GM21786 (cell line): Measurements from ENCODE around the gene PHF2.

Source experiments
- ATAC-seq: cut with Tn5 transposase; IDR thresholded peaks from one replicate; pipeline ENCODE4 v1.9.1; 2021; ENCODE audit not compliant: unreplicated experiment

Gene PHF2

DNA sequence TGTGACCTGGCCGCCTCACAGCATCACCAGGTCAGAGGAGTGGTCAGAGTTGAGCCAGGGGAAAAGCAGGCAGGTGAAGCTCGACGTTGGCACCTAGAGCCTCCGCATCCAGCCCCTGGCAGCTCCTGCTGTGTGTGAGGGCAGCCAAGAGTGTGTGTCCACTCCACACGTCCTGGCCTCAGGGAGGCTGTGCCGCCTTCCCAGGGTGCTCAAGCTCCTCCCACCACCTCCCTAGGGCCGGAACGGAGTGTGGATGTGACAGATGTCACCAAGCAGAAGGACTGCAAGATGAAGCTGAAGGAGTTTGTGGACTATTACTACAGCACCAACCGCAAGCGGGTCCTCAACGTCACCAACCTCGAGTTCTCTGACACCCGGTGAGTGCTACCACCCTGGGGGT lies 72.5 kb downstream of the PHF2 start:
- ATAC-seq = no peak

DNA sequence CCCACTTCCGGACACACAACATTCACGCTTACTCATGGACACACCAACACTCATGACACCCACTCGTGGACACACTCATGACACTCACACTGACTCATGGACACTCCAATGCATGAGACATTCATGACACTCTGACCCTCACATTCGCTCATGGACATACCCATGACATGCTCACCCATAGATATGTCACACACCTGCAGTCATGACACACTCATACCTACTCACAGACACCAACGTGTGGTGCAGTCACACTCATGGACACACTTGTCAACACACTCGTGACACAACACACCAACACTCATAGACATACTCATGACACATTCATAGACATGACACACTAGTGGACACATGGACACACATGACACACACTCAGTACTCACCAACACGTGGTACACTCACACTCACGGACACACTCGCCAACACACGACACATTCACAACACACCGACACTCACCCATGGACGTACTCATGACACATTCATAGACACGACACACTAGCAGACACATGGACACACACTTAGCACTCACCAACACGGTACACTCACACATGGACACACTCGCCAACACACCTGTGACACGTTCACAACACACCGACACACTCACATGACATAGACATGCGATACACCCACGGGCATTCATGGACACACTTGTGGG lies 73.4 kb downstream of the PHF2 start:
- ATAC-seq = no peak

- ATAC-seq = no peak
Observed at GRCh38 chr9:93650448-93650847, 74.1 kb downstream of the PHF2 start.

GRCh38 chr9:93651521-93651950 lies 75.2 kb downstream of the PHF2 start:
- no peak for ATAC-seq

GRCh38 chr9:93652604-93653592 lies 76.5 kb downstream of the PHF2 start:
- ATAC-seq = no peak

GRCh38 chr9:93653760-93654159 lies 77.4 kb downstream of the PHF2 start:
- no peak for ATAC-seq

- ATAC-seq = no peak
Observed at GRCh38 chr9:93654351-93654961, 78.1 kb downstream of the PHF2 start.

DNA sequence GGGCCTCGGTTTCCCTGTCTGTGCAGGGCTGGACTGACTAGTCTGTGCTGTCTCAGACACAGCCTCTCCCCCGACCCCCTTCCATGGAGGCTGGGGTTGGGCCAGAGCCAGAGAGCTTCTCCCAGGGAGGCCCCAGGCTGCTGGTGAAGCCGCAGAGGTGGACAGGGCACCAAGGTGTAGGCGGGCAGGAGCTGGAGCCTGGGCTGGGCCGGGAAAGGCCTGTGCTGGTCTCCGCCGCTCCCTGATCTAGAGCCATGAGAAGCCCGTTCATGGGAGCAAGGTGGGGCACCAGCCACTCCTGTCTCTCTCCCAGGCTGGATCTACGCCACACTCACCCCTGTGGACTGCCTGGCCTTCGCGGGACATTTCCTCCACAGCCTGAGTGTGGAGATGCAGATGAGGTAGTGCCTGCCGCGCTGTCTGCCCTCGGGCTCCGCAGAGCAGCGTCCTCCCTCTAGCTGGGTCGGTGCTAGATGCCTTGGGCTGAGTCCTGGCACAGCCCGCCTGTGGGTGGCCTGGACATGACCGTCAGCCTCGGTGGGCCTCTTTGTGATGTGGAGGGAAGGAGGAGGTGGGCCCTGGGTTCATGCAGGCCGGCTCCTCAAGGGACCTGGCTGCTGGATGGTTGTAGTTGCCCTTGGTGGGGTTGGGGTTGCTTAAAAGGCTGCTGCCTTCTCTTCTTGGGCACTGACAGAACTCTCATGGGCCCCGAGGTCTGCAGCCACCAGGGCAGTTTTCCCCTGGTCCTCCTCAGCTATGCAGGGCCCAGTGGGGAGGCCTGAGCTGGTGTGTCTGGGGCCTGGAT lies 79.4 kb downstream of the PHF2 start:
- no peak for ATAC-seq

GRCh38 chr9:93656426-93657239 lies 80.2 kb downstream of the PHF2 start:
- no peak for ATAC-seq

- ATAC-seq = no peak
Observed at GRCh38 chr9:93657331-93658111, 81.1 kb downstream of the PHF2 start.

GRCh38 chr9:93658184-93658925 lies 82.0 kb downstream of the PHF2 start:
- no peak for ATAC-seq

DNA sequence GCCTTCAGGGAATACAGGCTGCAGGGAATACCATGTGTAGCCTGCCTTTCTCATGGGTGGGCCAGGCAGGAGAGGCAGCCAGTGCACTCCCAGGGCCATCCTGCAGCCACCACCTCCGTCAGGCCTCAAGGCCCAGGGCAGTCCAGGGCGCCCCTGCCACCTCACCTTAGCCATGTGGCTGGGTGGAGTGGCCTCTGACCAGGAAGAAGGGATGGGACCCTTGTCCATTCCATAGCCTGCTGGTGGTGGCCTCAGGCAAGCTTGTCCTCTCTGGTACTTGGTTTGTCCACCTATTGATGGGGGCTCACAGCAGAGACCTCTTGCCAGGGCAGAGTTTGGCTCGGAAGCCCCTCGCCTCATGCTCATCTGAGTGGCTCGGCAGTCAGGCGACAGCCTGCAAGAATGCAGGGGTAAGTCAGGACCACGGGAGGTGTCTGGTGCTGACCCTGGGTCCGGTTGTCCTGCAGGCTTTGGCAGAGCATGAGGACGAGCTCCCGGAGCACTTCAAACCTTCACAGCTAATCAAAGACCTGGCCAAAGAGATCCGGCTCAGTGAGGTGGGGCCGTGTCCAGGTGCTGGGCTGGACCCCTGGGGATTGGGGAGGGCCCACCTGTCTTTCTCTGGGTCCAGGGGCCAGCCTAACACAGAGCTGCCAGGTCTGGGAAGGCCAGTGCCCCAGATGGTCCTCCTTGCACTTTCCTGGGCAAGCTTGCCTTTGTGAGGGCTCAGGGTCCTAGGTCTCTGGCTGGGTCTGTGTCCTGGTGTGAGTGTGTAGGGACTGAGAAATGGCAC lies 82.9 kb downstream of the PHF2 start:
- no peak for ATAC-seq

- ATAC-seq = no peak
Observed at GRCh38 chr9:93659837-93660177, 83.4 kb downstream of the PHF2 start.

- no peak for ATAC-seq
Observed at GRCh38 chr9:93660352-93661046, 84.1 kb downstream of the PHF2 start.

DNA sequence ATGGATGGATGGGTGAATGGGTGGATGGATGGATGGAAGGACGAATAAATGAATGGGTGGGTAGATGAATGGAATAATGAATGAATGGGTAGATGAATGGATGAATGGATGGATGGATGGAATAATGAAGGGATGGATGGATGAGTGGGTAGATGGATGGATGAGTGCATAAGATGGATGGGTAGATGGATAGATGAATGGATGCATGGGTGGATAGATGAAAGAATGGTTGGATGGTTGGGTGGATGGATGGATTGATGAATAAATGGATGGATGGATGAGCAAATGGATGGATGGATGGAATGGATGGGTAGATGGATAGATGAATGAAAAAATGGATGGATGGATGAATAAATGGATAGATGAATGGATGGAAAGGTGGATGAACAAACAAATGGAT lies 85.2 kb downstream of the PHF2 start:
- ATAC-seq = no peak

DNA sequence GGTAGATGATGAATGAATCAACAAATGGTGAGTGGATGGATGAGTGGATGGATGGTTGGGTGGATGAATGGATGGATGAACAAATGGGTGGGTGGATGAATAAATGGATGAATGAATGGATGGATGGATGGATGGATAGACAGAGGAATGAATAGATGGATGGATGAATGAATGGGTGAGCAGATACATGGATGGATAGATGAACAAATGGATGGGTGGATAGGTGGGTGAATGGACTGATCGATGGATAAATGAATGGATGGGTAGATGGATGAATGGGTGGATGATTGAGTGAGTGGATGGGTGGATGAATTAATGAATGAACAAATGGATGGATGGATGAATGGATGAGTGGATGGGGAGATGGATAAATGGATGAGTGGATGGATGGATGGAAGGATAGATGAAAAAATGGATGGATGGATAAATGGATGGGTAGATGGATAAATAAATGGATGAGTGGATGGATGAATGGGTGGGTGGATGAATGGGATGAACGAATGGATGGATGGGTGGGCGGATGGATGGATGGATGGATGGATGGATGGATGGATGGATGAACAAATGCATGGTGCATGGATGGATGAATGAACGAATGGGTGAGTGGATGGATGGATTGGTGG lies 85.7 kb downstream of the PHF2 start:
- ATAC-seq = no peak
